Measurements from ENCODE around the gene SLC8B1. TPM values are rescaled to one million over a fixed set of nuclear protein-coding genes. Genes with fewer than 3 reads are reported as not detected.

Gene SLC8B1
- total and polyA plus RNA-seq, 2 experiments from 2014 or later, result 4.3 to 5.8 TPM

GRCh38 chr12:113328368-113328889 is 6.5 kb downstream of the SLC8B1 start:
- no peaks in the 10 kb centered on the region for H3K9me3 ChIP-seq (ENCODE audit: low read depth)
- DNase-seq (ENCODE audit: low read depth in 1 of 2, low spot score in 1 of 2), result peak in 1 of 2 donors; percentile 18
- no peaks in the 10 kb centered on the region for H3K27me3 ChIP-seq
- TF ChIP-seq CTCF (IDR thresholded peaks at IDR 0.05; ENCODE audit: low read depth, low read length), result no peak
- H3K4me1 ChIP-seq (ENCODE audit: low read depth), result no peaks in the 10 kb centered on the region
- H3K27ac ChIP-seq, result no peak overlapping the region
- no peaks in the 10 kb centered on the region for H3K36me3 ChIP-seq
- H3K4me3 ChIP-seq, result no peak overlapping the region

GRCh38 chr12:113326775-113327395 is 8.0 kb downstream of the SLC8B1 start:
- H3K4me1 ChIP-seq (ENCODE audit: low read depth), result no peaks in the 10 kb centered on the region
- H3K27ac ChIP-seq, result no peak overlapping the region
- H3K4me3 ChIP-seq, result no peak overlapping the region
- H3K27me3 ChIP-seq, result no peaks in the 10 kb centered on the region
- no peaks in the 10 kb centered on the region for H3K9me3 ChIP-seq (ENCODE audit: low read depth)
- no peaks in the 10 kb centered on the region for H3K36me3 ChIP-seq
- no peak for DNase-seq (ENCODE audit: low read depth in 1 of 2, low spot score in 1 of 2)
- peak; percentile 24 for TF ChIP-seq CTCF (IDR thresholded peaks at IDR 0.05; ENCODE audit: low read depth, low read length)

GRCh38 chr12:113325916-113326315 is 9.0 kb downstream of the SLC8B1 start:
- Histone ChIP-seq H3K36me3 (no peaks in the 10 kb centered on the region), H3K9me3 (ENCODE audit: low read depth) (no peaks in the 10 kb centered on the region), H3K27me3 (no peaks in the 10 kb centered on the region), H3K4me3 (no peak overlapping the region), H3K27ac (no peak overlapping the region), H3K4me1 (ENCODE audit: low read depth) (no peaks in the 10 kb centered on the region)
- no peak for TF ChIP-seq CTCF (IDR thresholded peaks at IDR 0.05; ENCODE audit: low read depth, low read length)
- peak in 1 of 2 donors; percentile 80 for DNase-seq (ENCODE audit: low read depth in 1 of 2, low spot score in 1 of 2)

GRCh38 chr12:113322343-113322742 is 12.6 kb downstream of the SLC8B1 start:
- no peak overlapping the region for H3K27ac ChIP-seq
- H3K4me1 ChIP-seq (ENCODE audit: low read depth), result no peaks in the 10 kb centered on the region
- H3K9me3 ChIP-seq (ENCODE audit: low read depth), result no peaks in the 10 kb centered on the region
- no peak for TF ChIP-seq CTCF (IDR thresholded peaks at IDR 0.05; ENCODE audit: low read depth, low read length)
- no peak overlapping the region for H3K4me3 ChIP-seq
- H3K36me3 ChIP-seq, result no peaks in the 10 kb centered on the region
- peak in 1 of 2 donors; percentile 52 for DNase-seq (ENCODE audit: low read depth in 1 of 2, low spot score in 1 of 2)
- no peaks in the 10 kb centered on the region for H3K27me3 ChIP-seq

GRCh38 chr12:113320401-113320800 is 14.5 kb downstream of the SLC8B1 start:
- no peak for DNase-seq (ENCODE audit: low read depth in 1 of 2, low spot score in 1 of 2)
- Histone ChIP-seq H3K4me1 (ENCODE audit: low read depth) (no peaks in the 10 kb centered on the region), H3K9me3 (ENCODE audit: low read depth) (no peaks in the 10 kb centered on the region), H3K4me3 (no peak overlapping the region), H3K27me3 (no peaks in the 10 kb centered on the region), H3K27ac (no peak overlapping the region), H3K36me3 (no peaks in the 10 kb centered on the region)
- TF ChIP-seq CTCF (IDR thresholded peaks at IDR 0.05; ENCODE audit: low read depth, low read length), result no peak

Measured in cardiac muscle cell (in vitro differentiated cells and primary cell).